ENCODE results near the gene ENAH.

DNA sequence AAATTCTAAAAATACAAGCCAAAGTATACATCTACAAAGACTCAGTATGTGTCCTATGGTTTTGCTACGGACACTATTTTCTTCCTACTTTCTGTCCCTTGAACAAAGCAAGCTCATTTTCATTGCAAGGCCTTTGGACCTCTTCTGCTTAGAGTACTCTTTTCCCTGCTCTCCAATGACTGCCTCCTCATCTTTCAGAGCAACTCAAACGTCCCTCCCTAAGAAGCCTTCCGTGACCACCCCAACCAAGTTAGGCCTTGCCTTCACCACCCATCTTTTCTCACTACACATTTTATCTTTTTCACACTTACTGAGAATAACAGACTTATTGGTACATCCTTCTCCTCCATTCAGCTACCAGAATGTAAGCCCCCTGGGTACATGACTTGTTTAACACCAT, 39.9 kb downstream of the ENAH start:
- TF ChIP-seq CTCF (IDR thresholded peaks at IDR 0.05; ENCODE audit: low read depth, low read length, poor library complexity, severe bottlenecking) (no peak), EZH2phosphoT487 (IDR thresholded peaks at IDR 0.05; ENCODE audit: borderline replicate concordance, low read length) (no peak)
